Measurements from ENCODE around the gene SLC25A46.
"Not testable (repeated sequence)": the region's sequence is repeated elsewhere in the genome, so short reads cannot be mapped to it uniquely, and the experiment has no call there.

Gene SLC25A46
- total RNA-seq: 99.7 to 119 reads per million in 2 donors

GRCh38 chr5:110738812-110739651 is at the start of gene SLC25A46:
Gene SLC25A46 (plus strand): TSS chr5:110739007. CDS start chr5:110739120, 113 bp downstream.
- peak; percentile 71 for DNase-seq

GRCh38 chr5:110690587-110690986 is 48.2 kb upstream of the SLC25A46 start:
- DNase-seq: not testable (repeated sequence)

GRCh38 chr5:110692669-110693068 is 46.1 kb upstream of the SLC25A46 start:
- DNase-seq: not testable (repeated sequence)

- DNase-seq: no peak
Measured at GRCh38 chr5:110702300-110702699, 36.5 kb upstream of the SLC25A46 start.

- DNase-seq: no peak
Measured at GRCh38 chr5:110702704-110703103, 36.1 kb upstream of the SLC25A46 start.

- no peak for DNase-seq
Measured at GRCh38 chr5:110703481-110703880, 35.3 kb upstream of the SLC25A46 start.

- peak; percentile 0 for DNase-seq
Measured at GRCh38 chr5:110705349-110705748, 33.5 kb upstream of the SLC25A46 start.

GRCh38 chr5:110707260-110707844 is 31.5 kb upstream of the SLC25A46 start:
- no peak for DNase-seq

- no peak for DNase-seq
Measured at GRCh38 chr5:110716247-110717245, 22.3 kb upstream of the SLC25A46 start.

- no peak for DNase-seq
Measured at GRCh38 chr5:110718311-110718710, 20.5 kb upstream of the SLC25A46 start.

- DNase-seq: peak; percentile 10
Measured at GRCh38 chr5:110726249-110727024, 12.4 kb upstream of the SLC25A46 start, which contains the start of gene TMEM232. Gene TMEM232 (minus strand): TSS chr5:110726671. CDS start chr5:110667352, 59,319 bp downstream.

GRCh38 chr5:110727025-110727314 is 11.8 kb upstream of the SLC25A46 start:
- DNase-seq: no peak

- not testable (repeated sequence) for DNase-seq
Measured at GRCh38 chr5:110731499-110731898, 7.3 kb upstream of the SLC25A46 start.

- no peak for DNase-seq
Measured at GRCh38 chr5:110734101-110734500, 4.7 kb upstream of the SLC25A46 start.

- no peak for DNase-seq
Measured at GRCh38 chr5:110735556-110735955, 3.3 kb upstream of the SLC25A46 start.

GRCh38 chr5:110736753-110737152 is 2.1 kb upstream of the SLC25A46 start:
- no peak for DNase-seq

GRCh38 chr5:110738503-110738811 is 350 bp upstream of the SLC25A46 start:
- peak; percentile 7 for DNase-seq

GRCh38 chr5:110751902-110752762 is 13.3 kb downstream of the SLC25A46 start:
- DNase-seq: no peak

GRCh38 chr5:110752953-110753352 is 14.1 kb downstream of the SLC25A46 start:
- DNase-seq: no peak

- DNase-seq: no peak
Measured at GRCh38 chr5:110753600-110753999, 14.8 kb downstream of the SLC25A46 start.

- no peak for DNase-seq
Measured at GRCh38 chr5:110754181-110754580, 15.4 kb downstream of the SLC25A46 start.
